CD14-positive monocyte (primary cell): ENCODE results near the gene NPAS2. TPM values are rescaled to one million over a fixed set of nuclear protein-coding genes. Genes with fewer than 3 reads are reported as not detected.

Experiments used
- DNase-seq, 3 donors: peaks; one replicate each; pipeline ENCODE4 v3.0.0-alpha.2; 2011 to 2022
- H2AFZ ChIP-seq: 2 replicates; pipeline ENCODE4 v1.6.0; 2012; ENCODE audit warnings: mild to moderate bottlenecking, low read depth, low read length, inconsistent platforms; ENCODE audit not compliant: insufficient read depth, poor library complexity, severe bottlenecking
- H3K27ac ChIP-seq, 2 donors: 1 replicate in 1 of 2; 2 replicates in 1 of 2; pipeline ENCODE4 v1.5.1; 2012 to 2013; ENCODE audit warnings: low read length in 2 of 2, control low read depth in 1 of 2, inconsistent platforms in 1 of 2, low read depth in 1 of 2, mild to moderate bottlenecking in 1 of 2
- H3K27me3 ChIP-seq, 2 donors: one replicate each; pipeline versions ENCODE4 v1.6.0 to v1.6.1; 2011 to 2013; ENCODE audit warnings: low read length in 2 of 2; ENCODE audit not compliant: control insufficient read depth in 2 of 2, insufficient read depth in 2 of 2
- H3K36me3 ChIP-seq, 2 donors: replicated peaks in 1 of 2; 1 replicate in 1 of 2; 2 replicates in 1 of 2; pipeline versions ENCODE4 v1.5.1 to v1.6.1; 2012 to 2013; ENCODE audit warnings: low read length in 2 of 2, control low read depth in 1 of 2, inconsistent platforms in 1 of 2, mild to moderate bottlenecking in 1 of 2; ENCODE audit not compliant: insufficient read depth in 2 of 2, control insufficient read depth in 1 of 2
- H3K4me1 ChIP-seq, 2 donors: 1 replicate in 1 of 2; 2 replicates in 1 of 2; pipeline versions ENCODE4 v1.5.1 to v1.6.1; 2012 to 2013; ENCODE audit warnings: low read length in 2 of 2, control low read depth in 1 of 2, inconsistent platforms in 1 of 2, mild to moderate bottlenecking in 1 of 2, moderate library complexity in 1 of 2; ENCODE audit not compliant: insufficient read depth in 2 of 2, control insufficient read depth in 1 of 2
- H3K4me2 ChIP-seq: replicated peaks from 2 replicates; pipeline ENCODE3; 2012; ENCODE audit warnings: low read length, moderate library complexity, mild to moderate bottlenecking; ENCODE audit not compliant: poor library complexity, severe bottlenecking; ENCODE audit errors: extremely low read depth
- H3K4me3 ChIP-seq, 3 experiments: fragments of 200-600 bp in 1 of 3; sonication (generic) in 1 of 3; replicated peaks in 1 of 3; 1 replicate in 2 of 3; 2 replicates in 1 of 3; pipeline ENCODE4 v1.5.1; 2011 to 2013; ENCODE audit warnings: low read length in 3 of 3, mild to moderate bottlenecking in 3 of 3, control low read depth in 2 of 3, low read depth in 2 of 3, inconsistent platforms in 1 of 3, moderate library complexity in 1 of 3
- H3K79me2 ChIP-seq: 2 replicates; pipeline ENCODE4 v1.6.0; 2012; ENCODE audit warnings: mild to moderate bottlenecking, control low read depth, inconsistent platforms, low read length, moderate library complexity; ENCODE audit not compliant: insufficient read depth
- H3K9ac ChIP-seq: 2 replicates; pipeline ENCODE4 v1.6.0; 2017; ENCODE audit warnings: low read length, mild to moderate bottlenecking; ENCODE audit not compliant: insufficient read depth, poor library complexity, severe bottlenecking
- H3K9me3 ChIP-seq, 2 donors: replicated peaks in 1 of 2; 1 replicate in 1 of 2; 2 replicates in 1 of 2; pipeline versions ENCODE4 v1.5.1 to v1.6.1; 2012 to 2013; ENCODE audit warnings: low read length in 2 of 2, control low read depth in 1 of 2; ENCODE audit not compliant: control insufficient read depth in 1 of 2, insufficient read depth in 1 of 2
- H4K20me1 ChIP-seq: 2 replicates; pipeline ENCODE4 v1.6.0; 2012; ENCODE audit warnings: mild to moderate bottlenecking, low read length, control low read depth, moderate library complexity; ENCODE audit not compliant: insufficient read depth
- H3K27ac Mint-ChIP-seq, 7 donors: one replicate each; pipeline ENCODE4 v1.8.0; 2020; ENCODE audit warnings: mild to moderate bottlenecking in 7 of 7, mixed read lengths in 7 of 7, moderate library complexity in 6 of 7, inconsistent platforms in 2 of 7
- H3K27me3 Mint-ChIP-seq, 3 donors: one replicate each; pipeline ENCODE4 v1.8.0; 2021 to 2022; ENCODE audit warnings: low read depth in 3 of 3, mild to moderate bottlenecking in 3 of 3, mixed read lengths in 3 of 3, moderate library complexity in 3 of 3, inconsistent platforms in 1 of 3
- H3K36me3 Mint-ChIP-seq, 2 donors: one replicate each; pipeline ENCODE4 v1.8.0; 2020; ENCODE audit warnings: mixed read lengths in 2 of 2, inconsistent platforms in 1 of 2, mild to moderate bottlenecking in 1 of 2
- H3K4me1 Mint-ChIP-seq: one replicate; pipeline ENCODE4 v1.8.0; 2020; ENCODE audit warnings: mild to moderate bottlenecking, mixed read lengths
- H3K4me3 Mint-ChIP-seq, 2 donors: one replicate each; pipeline ENCODE4 v1.8.0; 2020; ENCODE audit warnings: mild to moderate bottlenecking in 2 of 2, mixed read lengths in 2 of 2, moderate library complexity in 1 of 2
- H3K9me3 Mint-ChIP-seq, 7 donors: one replicate each; pipeline ENCODE4 v1.8.0; 2020 to 2022; ENCODE audit warnings: mixed read lengths in 7 of 7, mild to moderate bottlenecking in 6 of 7, moderate library complexity in 6 of 7, inconsistent platforms in 2 of 7
- WGBS: methylation state at CpG from one replicate; pipeline ENCODE4 v1.1.5; 2013; ENCODE audit warnings: missing lambda C conversion rate; ENCODE audit not compliant: insufficient coverage; 5-methylcytosine and 5-hydroxymethylcytosine counted together
- intact Hi-C, 2 donors: fragments of 100-400 bp; cut with micrococcal nuclease; formaldehyde crosslinking; loops; one replicate each; pipeline versions ENCODE4 v1.15.0 to v1.15.1; 2023
- polyA plus RNA-seq, 3 donors: library from polyadenylated mRNA; depleted of rRNA in 1 of 3; unstranded in 2 of 3; stranded (reverse) in 1 of 3; fragments of 300-500 nt in 2 of 3; fragments of >200 nt in 1 of 3; fragmentation: Illumina TruSeq in 2 of 3; gene quantifications; 1 replicate in 2 of 3; 2 replicates in 1 of 3; pipeline ENCODE4 v1.2.3, GENCODE V29; 2012 to 2021
- TF ChIP-seq, protein P1 (sequence below): fragments of 200-600 bp; IDR thresholded peaks from one replicate; pipeline ENCODE4 v1.8.0; 2022; ENCODE audit warnings: antibody characterized with exemption, mild to moderate bottlenecking

NPAS2 gene
- polyA plus RNA-seq, 3 donors = not detected

DNA sequence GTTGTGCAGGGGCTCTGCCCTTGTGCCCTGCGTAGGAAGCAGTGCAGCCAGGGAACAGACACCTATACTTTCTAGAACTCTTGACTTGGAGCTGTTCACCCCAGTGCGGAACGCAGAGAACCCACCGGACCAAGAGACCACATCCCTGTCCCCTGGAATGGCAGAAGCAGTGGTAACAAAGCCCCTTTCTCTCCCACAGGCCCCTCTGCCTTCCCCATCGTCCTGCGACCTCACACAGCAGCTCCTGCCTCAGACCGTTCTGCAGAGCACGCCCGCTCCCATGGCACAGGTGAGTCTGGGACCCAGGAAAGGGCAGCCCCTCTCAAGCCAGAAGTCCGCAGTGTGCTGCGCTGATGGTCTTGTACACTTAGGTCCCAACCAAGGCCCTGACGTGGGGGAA is 157.6 kb downstream of the NPAS2 start:
- intact Hi-C loops = no loop called here
- H2AFZ ChIP-seq = no peak overlapping the region
- peaks cover 0 to 2% of the 10 kb centered on the region in 2 donors for H3K27me3 ChIP-seq
- no peaks in the 10 kb centered on the region for H4K20me1 ChIP-seq
- peaks cover 0 to 2% (median 0%) of the 10 kb centered on the region in 7 donors for H3K9me3 Mint-ChIP-seq
- no peaks in the 10 kb centered on the region for H3K36me3 ChIP-seq
- TF ChIP-seq, protein P1, sequence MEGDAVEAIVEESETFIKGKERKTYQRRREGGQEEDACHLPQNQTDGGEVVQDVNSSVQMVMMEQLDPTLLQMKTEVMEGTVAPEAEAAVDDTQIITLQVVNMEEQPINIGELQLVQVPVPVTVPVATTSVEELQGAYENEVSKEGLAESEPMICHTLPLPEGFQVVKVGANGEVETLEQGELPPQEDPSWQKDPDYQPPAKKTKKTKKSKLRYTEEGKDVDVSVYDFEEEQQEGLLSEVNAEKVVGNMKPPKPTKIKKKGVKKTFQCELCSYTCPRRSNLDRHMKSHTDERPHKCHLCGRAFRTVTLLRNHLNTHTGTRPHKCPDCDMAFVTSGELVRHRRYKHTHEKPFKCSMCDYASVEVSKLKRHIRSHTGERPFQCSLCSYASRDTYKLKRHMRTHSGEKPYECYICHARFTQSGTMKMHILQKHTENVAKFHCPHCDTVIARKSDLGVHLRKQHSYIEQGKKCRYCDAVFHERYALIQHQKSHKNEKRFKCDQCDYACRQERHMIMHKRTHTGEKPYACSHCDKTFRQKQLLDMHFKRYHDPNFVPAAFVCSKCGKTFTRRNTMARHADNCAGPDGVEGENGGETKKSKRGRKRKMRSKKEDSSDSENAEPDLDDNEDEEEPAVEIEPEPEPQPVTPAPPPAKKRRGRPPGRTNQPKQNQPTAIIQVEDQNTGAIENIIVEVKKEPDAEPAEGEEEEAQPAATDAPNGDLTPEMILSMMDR = no peak
- no peak overlapping the region for H3K27ac ChIP-seq
- no peaks in the 10 kb centered on the region for H3K4me1 Mint-ChIP-seq
- H3K36me3 Mint-ChIP-seq = no peaks in the 10 kb centered on the region
- no peak overlapping the region for H3K4me2 ChIP-seq
- 96% methylated on average over 9 of the region's 12 CpGs for WGBS
- no peak overlapping the region for H3K4me3 ChIP-seq
- H3K4me1 ChIP-seq = no peaks in the 10 kb centered on the region
- H3K9me3 ChIP-seq = no peaks in the 10 kb centered on the region
- DNase-seq = no peak
- H3K27ac Mint-ChIP-seq = peak overlapping the region in 1 of 7 donors; percentile 61
- H3K4me3 Mint-ChIP-seq = no peak overlapping the region
- no peaks in the 10 kb centered on the region for H3K79me2 ChIP-seq
- no peak overlapping the region for H3K9ac ChIP-seq
- peaks cover 8 to 18% (median 15%) of the 10 kb centered on the region in 3 donors for H3K27me3 Mint-ChIP-seq

DNA sequence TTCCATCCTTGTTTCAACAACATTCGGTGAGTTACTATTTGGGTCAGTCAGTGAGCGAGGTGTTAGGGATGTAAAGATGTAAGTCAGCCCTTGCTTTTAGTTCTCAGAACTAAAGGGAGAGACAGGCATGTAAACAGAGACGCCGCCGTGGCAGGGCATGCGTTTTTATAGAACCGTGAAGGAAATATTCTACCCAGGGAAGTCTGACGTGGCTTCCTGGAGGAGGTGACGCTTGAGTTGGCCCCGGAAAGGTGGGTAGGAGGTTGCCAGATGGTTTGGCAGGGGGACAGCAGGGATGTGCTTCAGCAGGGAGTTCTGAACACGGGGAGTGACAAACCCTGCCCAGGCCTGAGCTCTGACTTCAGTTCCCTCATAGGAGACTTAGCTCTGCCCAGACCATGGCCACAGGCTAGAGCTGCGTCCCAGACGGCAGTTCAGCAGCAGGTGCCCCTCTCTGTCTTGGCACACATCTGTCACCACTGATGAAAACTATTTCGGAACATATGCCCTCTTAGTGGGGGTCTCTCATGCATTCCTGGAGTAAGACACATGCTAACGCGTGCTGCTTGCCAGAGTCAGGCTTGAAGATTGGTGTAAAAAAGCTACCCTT is 158.7 kb downstream of the NPAS2 start:
- Histone ChIP-seq H4K20me1 (no peaks in the 10 kb centered on the region), H3K4me3 (no peak overlapping the region), H3K27me3 (peaks cover 0 to 2% of the 10 kb centered on the region in 2 donors), H2AFZ (no peak overlapping the region), H3K4me1 (no peaks in the 10 kb centered on the region), H3K9ac (no peak overlapping the region), H3K4me2 (no peak overlapping the region), H3K9me3 (no peaks in the 10 kb centered on the region), H3K36me3 (no peaks in the 10 kb centered on the region), H3K79me2 (no peaks in the 10 kb centered on the region), H3K27ac (no peak overlapping the region)
- H3K27me3 Mint-ChIP-seq = peaks cover 8 to 18% (median 15%) of the 10 kb centered on the region in 3 donors
- H3K36me3 Mint-ChIP-seq = no peaks in the 10 kb centered on the region
- intact Hi-C loops = no loop called here
- no peaks in the 10 kb centered on the region for H3K4me1 Mint-ChIP-seq
- TF ChIP-seq, protein P1 = no peak
- no peak for DNase-seq
- H3K9me3 Mint-ChIP-seq = peaks cover 0 to 2% (median 0%) of the 10 kb centered on the region in 7 donors
- WGBS = 75% methylated on average over 12 of the region's 16 CpGs
- H3K4me3 Mint-ChIP-seq = no peak overlapping the region
- H3K27ac Mint-ChIP-seq = no peak overlapping the region
